Keratinocyte (primary cell): ENCODE results near the gene ABHD12B. TPM values are rescaled to one million over a fixed set of nuclear protein-coding genes. Genes with fewer than 3 reads are reported as not detected.

ENCODE experiments used
- DNase-seq: peaks from one replicate; pipeline ENCODE4 v3.0.0-alpha.2; 2011; ENCODE audit warnings: low read depth, missing footprints, low spot score
- FAIRE-seq: peaks from 2 replicates; lab custom pipeline; 2011; peaks lifted over from hg19 to GRCh38; lab: Jason Lieb, UNC
- H2AFZ ChIP-seq: 2 replicates; pipeline ENCODE4 v1.6.0; 2012; ENCODE audit warnings: low read length, control low read depth, inconsistent platforms; ENCODE audit not compliant: control insufficient read depth
- H3K27ac ChIP-seq: 2 replicates; pipeline ENCODE4 v1.5.1; 2011; ENCODE audit warnings: low read length; ENCODE audit not compliant: control insufficient read depth, insufficient read depth
- H3K27me3 ChIP-seq: 3 replicates; pipeline ENCODE4 v1.6.0; 2011; ENCODE audit warnings: low read length; ENCODE audit not compliant: control insufficient read depth, insufficient read depth; ENCODE audit errors: extremely low read depth
- H3K36me3 ChIP-seq, 2 experiments: 2 replicates in 1 of 2; 3 replicates in 1 of 2; pipeline ENCODE4 v1.5.1; 2011; ENCODE audit warnings: low read length in 2 of 2, mild to moderate bottlenecking in 1 of 2; ENCODE audit not compliant: control insufficient read depth in 2 of 2, insufficient read depth in 2 of 2; ENCODE audit errors: extremely low read depth in 1 of 2
- H3K4me1 ChIP-seq: 3 replicates; pipeline ENCODE4 v1.5.1; 2011; ENCODE audit warnings: low read length; ENCODE audit not compliant: control insufficient read depth, insufficient read depth; ENCODE audit errors: extremely low read depth
- H3K4me2 ChIP-seq: 3 replicates; pipeline ENCODE4 v1.6.0; 2011; ENCODE audit warnings: low read depth, low read length; ENCODE audit not compliant: control insufficient read depth, insufficient read depth; ENCODE audit errors: extremely low read depth
- H3K4me3 ChIP-seq, 3 experiments: fragments of 200-600 bp in 1 of 3; sonication (generic) in 1 of 3; 2 replicates in 2 of 3; 3 replicates in 1 of 3; pipeline ENCODE4 v1.5.1; 2011 to 2016; ENCODE audit warnings: low read length in 3 of 3, mild to moderate bottlenecking in 3 of 3, control low read depth in 2 of 3, inconsistent platforms in 1 of 3, low read depth in 1 of 3, mixed read lengths in 1 of 3, mixed run types in 1 of 3, moderate library complexity in 1 of 3; ENCODE audit not compliant: control insufficient read depth in 2 of 3, insufficient read depth in 2 of 3; ENCODE audit errors: extremely low read depth in 1 of 3
- H3K79me2 ChIP-seq: 2 replicates; pipeline ENCODE4 v1.6.0; 2012; ENCODE audit warnings: low read length; ENCODE audit not compliant: control insufficient read depth, insufficient read depth
- H3K9ac ChIP-seq: 3 replicates; pipeline ENCODE4 v1.6.0; 2011; ENCODE audit warnings: low read length; ENCODE audit not compliant: control insufficient read depth, insufficient read depth; ENCODE audit errors: extremely low read depth
- H3K9me1 ChIP-seq: 3 replicates; pipeline ENCODE4 v1.6.0; 2011; ENCODE audit warnings: low read length; ENCODE audit not compliant: control insufficient read depth, insufficient read depth; ENCODE audit errors: extremely low read depth
- H3K9me3 ChIP-seq: 2 replicates; pipeline ENCODE4 v1.5.1; 2012; ENCODE audit warnings: low read depth, low read length; ENCODE audit not compliant: control insufficient read depth
- H4K20me1 ChIP-seq: 3 replicates; pipeline ENCODE4 v1.6.0; 2011; ENCODE audit warnings: low read length; ENCODE audit not compliant: control insufficient read depth, insufficient read depth; ENCODE audit errors: extremely low read depth
- EZH2 ChIP-seq: IDR thresholded peaks from one replicate; pipeline ENCODE4 v1.6.1; 2012; ENCODE audit warnings: inconsistent platforms, mild to moderate bottlenecking, low read length, moderate library complexity
- dilution Hi-C: fragments of 300-500 bp; cut with MboI; formaldehyde crosslinking; loops from one replicate; pipeline ENCODE4 v1.7.0; 2020; ENCODE audit warnings: low sequenced_read_pairs; ENCODE audit not compliant: extremely low pct_ligation_motif_present
- polyA plus RNA-seq, 5 experiments: library from polyadenylated mRNA; depleted of rRNA in 3 of 5; stranded (reverse) in 3 of 5; stranded (forward) in 1 of 5; unstranded in 1 of 5; fragments of >200 nt; gene quantifications; 1 replicate in 1 of 5; 2 replicates in 3 of 5; 3 replicates in 1 of 5; pipeline versions ENCODE4 v1.2.1 to v1.2.3, GENCODE V29; 2011 to 2012; ENCODE audit warnings: missing spikeins in 2 of 5, low read depth in 1 of 5, low replicate concordance in 1 of 5
- TF ChIP-seq, protein P1 (sequence below), 3 experiments: IDR thresholded peaks in 1 of 3; conservative IDR thresholded peaks in 1 of 3; optimal IDR thresholded peaks in 1 of 3; 2 replicates in 2 of 3; 3 replicates in 1 of 3; pipeline versions ENCODE3 to v1.5.1; 2011; ENCODE audit warnings: low read length in 3 of 3, mild to moderate bottlenecking in 3 of 3, moderate library complexity in 2 of 3, control low read depth in 1 of 3, inconsistent platforms in 1 of 3; ENCODE audit not compliant: insufficient read depth in 2 of 3; ENCODE audit errors: extremely low read depth in 1 of 3

ABHD12B gene
- polyA plus RNA-seq, 1 donor (not counting 4 experiments of a cell fraction or from before 2014, with no cell fraction given), result not detected

DNA sequence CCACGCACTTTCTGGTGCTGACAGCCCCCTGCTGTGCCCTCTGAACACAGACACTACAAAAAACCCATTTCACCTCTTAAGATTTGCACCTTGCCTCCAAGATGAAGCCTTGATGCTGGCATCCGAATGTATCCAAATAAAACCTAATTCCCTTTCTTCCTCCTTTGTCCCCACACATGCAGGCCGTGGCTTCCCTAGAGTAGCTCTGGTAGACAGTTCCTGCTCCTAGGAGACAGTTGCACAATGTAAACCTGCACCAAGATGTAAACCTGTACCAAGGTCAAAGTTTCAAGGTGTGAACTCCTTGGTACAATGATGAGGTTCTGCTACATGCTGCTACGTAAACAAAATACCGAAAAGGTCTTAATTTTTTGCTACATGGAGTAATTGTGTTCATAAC, 625 bp upstream of the ABHD12B start:
- Histone ChIP-seq H3K4me2 (no peak overlapping the region), H2AFZ (no peak overlapping the region), H3K27ac (no peak overlapping the region), H4K20me1 (no peaks in the 10 kb centered on the region), H3K4me1 (no peaks in the 10 kb centered on the region), H3K9ac (no peak overlapping the region), H3K27me3 (peaks cover 43% of the 10 kb centered on the region), H3K9me3 (peaks cover 2% of the 10 kb centered on the region), H3K4me3 (no peak overlapping the region), H3K9me1 (no peaks in the 10 kb centered on the region), H3K36me3 (no peaks in the 10 kb centered on the region), H3K79me2 (no peaks in the 10 kb centered on the region)
- dilution Hi-C loops, result no loop called here
- no peak for TF ChIP-seq EZH2
- TF ChIP-seq, protein P1, sequence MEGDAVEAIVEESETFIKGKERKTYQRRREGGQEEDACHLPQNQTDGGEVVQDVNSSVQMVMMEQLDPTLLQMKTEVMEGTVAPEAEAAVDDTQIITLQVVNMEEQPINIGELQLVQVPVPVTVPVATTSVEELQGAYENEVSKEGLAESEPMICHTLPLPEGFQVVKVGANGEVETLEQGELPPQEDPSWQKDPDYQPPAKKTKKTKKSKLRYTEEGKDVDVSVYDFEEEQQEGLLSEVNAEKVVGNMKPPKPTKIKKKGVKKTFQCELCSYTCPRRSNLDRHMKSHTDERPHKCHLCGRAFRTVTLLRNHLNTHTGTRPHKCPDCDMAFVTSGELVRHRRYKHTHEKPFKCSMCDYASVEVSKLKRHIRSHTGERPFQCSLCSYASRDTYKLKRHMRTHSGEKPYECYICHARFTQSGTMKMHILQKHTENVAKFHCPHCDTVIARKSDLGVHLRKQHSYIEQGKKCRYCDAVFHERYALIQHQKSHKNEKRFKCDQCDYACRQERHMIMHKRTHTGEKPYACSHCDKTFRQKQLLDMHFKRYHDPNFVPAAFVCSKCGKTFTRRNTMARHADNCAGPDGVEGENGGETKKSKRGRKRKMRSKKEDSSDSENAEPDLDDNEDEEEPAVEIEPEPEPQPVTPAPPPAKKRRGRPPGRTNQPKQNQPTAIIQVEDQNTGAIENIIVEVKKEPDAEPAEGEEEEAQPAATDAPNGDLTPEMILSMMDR (optimal IDR thresholded peaks at IDR 0.05 in 1 of 3, IDR thresholded peaks at IDR 0.05 in 1 of 3, conservative IDR thresholded peaks at IDR 0.05 in 1 of 3; ENCODE audit: extremely low read depth in 1 of 3, insufficient read depth in 2 of 3, low read length in 3 of 3), result no peak
- FAIRE-seq (no peak), DNase-seq (no peak)

DNA sequence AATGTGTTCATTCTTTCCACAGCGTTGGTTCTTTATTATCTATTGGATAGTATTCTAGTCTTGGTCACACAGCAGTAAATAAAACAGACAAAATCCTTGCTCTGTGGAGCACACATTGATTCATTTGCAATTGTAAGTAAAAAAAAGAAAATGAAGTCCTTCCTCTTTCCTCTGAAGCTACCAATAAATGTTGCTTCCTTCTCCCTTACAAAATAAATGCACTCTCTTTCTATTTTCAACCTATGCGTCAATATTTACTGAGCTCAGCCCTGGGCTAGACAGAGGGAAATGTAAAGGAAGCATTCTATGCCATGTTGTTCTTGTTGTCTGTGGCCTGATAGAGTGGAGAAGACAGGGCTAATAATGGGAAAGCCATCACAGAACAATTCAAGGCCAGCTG, 2.9 kb downstream of the ABHD12B start:
- FAIRE-seq, result no peak
- no peak overlapping the region for H3K4me3 ChIP-seq
- no peaks in the 10 kb centered on the region for H3K9me1 ChIP-seq
- no peaks in the 10 kb centered on the region for H3K36me3 ChIP-seq
- no peak for DNase-seq
- dilution Hi-C loops, result no loop called here
- no peak overlapping the region for H3K4me2 ChIP-seq
- H4K20me1 ChIP-seq, result no peaks in the 10 kb centered on the region
- peaks cover 43% of the 10 kb centered on the region for H3K27me3 ChIP-seq
- H3K9me3 ChIP-seq, result peaks cover 2% of the 10 kb centered on the region
- H3K27ac ChIP-seq, result no peak overlapping the region
- no peak overlapping the region for H2AFZ ChIP-seq
- no peak overlapping the region for H3K9ac ChIP-seq
- no peaks in the 10 kb centered on the region for H3K79me2 ChIP-seq
- no peak for TF ChIP-seq EZH2
- H3K4me1 ChIP-seq, result no peaks in the 10 kb centered on the region
